D721Med (cell line): ENCODE data around the gene ADCY5.

ENCODE experiments used
- DNase-seq: peaks from one replicate; pipeline ENCODE4 v3.0.0; 2011; ENCODE audit warnings: low spot score; ENCODE audit not compliant: insufficient read length
- FAIRE-seq: peaks from 2 replicates; lab custom pipeline; 2011; peaks lifted over from hg19 to GRCh38; lab: Jason Lieb, UNC
- TF ChIP-seq, protein P1 (sequence below): IDR thresholded peaks from 2 replicates; pipeline ENCODE4 v1.5.1; 2012; ENCODE audit warnings: mild to moderate bottlenecking, control low read depth; ENCODE audit not compliant: insufficient read depth; ENCODE audit errors: missing control alignments

The ADCY5 gene

DNA sequence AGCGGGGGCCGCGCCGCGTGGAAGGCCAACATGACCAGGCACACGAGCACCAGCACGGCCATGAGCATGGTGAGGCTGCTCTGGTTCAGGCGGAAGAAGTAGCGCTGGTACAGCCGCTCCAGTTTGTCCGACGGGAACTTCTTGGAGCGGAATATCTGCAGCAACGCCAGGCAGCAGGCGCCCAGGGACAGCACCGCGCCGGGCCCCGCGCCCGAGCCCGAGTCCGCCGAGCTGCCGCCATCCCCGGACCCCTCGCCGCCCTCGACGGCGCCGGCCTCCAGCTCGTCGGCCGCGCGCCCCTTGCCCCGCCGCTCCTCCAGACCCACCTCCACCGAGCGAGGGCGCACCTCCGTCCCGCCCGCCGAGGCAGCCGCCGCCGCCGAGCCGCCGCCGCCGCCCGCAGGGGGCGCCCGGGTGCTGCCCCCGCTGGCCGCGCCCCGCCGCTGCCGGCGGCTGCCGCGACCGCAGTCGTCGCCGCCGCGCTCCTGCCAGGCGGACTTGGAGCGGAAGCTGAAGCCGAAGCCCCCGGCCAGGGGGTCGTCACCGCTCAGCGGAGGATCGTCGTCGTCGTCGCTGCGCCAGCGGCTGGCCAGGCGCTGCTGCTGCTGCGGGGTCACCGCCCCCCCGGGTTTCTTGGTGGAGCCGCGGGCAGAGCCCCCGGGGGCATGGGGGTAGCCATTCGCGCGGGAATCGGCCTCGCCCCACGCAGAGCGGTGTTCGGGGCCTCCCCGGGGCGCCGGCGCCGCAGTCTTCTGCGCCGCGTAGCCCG is 957 bp downstream of the ADCY5 start:
- DNase-seq (no peak), FAIRE-seq (no peak)
- TF ChIP-seq, protein P1, sequence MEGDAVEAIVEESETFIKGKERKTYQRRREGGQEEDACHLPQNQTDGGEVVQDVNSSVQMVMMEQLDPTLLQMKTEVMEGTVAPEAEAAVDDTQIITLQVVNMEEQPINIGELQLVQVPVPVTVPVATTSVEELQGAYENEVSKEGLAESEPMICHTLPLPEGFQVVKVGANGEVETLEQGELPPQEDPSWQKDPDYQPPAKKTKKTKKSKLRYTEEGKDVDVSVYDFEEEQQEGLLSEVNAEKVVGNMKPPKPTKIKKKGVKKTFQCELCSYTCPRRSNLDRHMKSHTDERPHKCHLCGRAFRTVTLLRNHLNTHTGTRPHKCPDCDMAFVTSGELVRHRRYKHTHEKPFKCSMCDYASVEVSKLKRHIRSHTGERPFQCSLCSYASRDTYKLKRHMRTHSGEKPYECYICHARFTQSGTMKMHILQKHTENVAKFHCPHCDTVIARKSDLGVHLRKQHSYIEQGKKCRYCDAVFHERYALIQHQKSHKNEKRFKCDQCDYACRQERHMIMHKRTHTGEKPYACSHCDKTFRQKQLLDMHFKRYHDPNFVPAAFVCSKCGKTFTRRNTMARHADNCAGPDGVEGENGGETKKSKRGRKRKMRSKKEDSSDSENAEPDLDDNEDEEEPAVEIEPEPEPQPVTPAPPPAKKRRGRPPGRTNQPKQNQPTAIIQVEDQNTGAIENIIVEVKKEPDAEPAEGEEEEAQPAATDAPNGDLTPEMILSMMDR: peak; percentile 37

DNA sequence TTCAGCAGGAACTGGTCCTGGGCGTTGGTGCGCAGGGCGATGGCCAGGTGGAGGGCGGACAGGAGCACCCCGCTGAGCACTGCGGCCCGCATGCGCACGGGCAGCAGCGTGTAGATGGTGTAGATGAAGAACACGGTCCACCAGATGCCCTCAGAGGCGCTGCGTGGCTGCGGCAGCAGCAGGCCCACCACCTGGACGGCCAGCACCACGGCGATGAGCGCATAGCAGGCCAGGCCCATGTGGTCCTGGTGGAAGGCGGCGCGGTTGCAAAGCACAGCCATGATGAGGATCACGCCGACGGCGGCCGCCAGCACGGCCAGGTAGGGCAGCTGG is 1.5 kb downstream of the ADCY5 start:
- TF ChIP-seq, protein P1: no peak
- DNase-seq (no peak), FAIRE-seq (no peak)

DNA sequence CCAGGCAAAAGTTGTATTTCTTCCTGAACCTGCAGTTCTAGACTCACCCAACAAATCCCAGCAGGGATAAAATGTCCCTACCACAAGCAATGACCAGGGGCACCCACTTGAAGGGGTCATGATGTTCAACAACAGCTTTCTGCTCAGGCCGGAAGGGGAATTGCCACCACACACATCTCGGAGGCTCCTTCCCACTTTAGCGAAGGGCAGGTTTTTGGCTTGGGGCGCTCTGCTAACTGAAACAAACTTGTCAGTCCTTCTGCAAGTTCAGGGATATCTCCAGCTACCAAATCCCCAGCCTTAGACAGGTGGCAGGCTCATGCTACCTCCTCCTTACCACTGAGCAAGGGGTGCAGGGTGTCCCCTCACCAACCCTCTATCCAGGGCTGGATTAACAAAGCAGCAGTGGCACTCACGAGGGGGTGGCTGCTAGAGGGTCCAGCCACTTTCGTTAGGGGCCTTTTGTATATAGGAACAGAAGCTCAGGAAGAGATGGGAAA is 2.2 kb downstream of the ADCY5 start:
- TF ChIP-seq, protein P1: no peak
- DNase-seq (no peak), FAIRE-seq (no peak)

DNA sequence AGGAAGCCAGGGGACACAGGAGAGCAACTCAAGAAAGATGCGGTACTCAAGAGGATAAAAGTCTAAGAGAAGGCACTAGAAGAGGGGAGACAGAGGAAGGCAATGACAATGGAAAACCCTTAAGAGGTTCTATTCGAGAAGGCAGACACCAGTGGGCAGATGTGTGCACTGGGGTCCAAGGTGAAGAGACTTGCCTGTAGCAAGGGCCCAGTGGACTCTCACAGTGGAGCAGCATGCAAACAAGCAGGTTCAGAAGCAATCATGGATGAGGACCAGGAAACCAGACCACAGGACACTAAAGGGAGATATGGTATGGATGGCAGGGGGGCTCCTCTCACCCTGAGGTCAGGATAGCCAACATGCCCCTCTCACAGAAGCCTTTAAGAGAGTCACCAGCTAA is 2.7 kb downstream of the ADCY5 start:
- FAIRE-seq (no peak), DNase-seq (no peak)
- TF ChIP-seq, protein P1: no peak

DNA sequence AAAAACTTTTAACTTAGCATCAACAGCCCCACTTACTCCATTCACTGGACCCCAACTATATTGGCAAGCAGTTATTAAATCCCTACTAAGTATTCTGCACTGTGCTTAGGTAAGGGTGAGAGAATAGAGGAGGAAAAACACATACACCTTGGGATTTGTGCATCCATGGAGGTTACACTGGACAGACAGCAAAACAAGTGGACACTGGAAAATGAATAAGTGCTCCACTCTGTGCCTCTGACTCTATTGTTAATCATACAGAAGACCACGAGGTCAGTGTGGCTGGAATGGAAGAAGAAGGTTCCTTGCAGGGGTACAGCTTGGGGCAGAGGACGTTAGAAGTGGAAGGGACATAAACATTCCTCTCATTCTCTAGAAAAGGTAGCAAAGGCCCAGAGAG is 3.2 kb downstream of the ADCY5 start:
- TF ChIP-seq, protein P1: no peak
- FAIRE-seq: no peak
- DNase-seq: no peak

DNA sequence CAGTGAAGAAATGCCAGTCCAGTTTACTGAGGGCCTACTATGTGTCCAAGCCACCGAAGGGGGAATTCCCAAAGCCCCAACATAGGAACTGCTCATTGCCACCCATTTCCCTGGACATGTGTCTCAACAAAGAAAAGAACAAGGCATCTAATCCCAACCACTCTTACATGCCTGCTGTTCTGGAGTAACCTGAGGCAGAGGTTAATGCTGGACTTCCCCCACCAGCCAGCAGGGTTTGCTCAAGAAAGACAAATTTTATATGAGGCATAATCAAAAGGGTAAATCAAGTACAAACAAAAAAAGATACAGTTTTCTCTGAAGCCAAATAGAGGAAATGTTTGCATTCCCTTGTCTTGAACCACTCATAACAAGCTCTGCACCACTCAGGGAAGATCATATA is 4.1 kb downstream of the ADCY5 start:
- TF ChIP-seq, protein P1: no peak
- FAIRE-seq: no peak
- DNase-seq: no peak

DNA sequence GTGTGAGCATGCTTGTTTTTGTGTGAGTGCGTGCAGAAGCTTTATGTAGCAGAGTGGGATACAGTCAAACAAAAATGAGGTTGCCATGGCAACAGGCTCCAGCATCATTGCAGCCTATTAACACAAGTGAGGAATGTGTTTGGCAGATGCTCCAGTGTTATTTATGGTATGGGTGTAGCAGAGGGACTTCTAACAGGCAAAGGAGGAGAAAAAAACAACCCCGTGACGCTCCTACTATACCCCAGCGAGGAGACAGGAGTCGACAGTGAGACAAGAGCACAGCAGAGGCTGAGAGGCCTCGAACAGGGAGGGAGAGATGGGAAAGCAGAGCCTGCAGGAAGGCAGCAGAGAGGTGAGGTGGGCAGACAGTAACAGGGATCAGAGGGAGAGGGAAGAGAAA is 4.9 kb downstream of the ADCY5 start:
- TF ChIP-seq, protein P1: no peak
- DNase-seq (no peak), FAIRE-seq (no peak)
